Cortex of kidney (tissue), 1 donor: ENCODE data around the gene TPH2.

ENCODE experiments used
- DNase-seq: peaks from one replicate; lab custom pipeline; 2025; lab: John Stamatoyannopoulos, UW

Gene TPH2

DNA sequence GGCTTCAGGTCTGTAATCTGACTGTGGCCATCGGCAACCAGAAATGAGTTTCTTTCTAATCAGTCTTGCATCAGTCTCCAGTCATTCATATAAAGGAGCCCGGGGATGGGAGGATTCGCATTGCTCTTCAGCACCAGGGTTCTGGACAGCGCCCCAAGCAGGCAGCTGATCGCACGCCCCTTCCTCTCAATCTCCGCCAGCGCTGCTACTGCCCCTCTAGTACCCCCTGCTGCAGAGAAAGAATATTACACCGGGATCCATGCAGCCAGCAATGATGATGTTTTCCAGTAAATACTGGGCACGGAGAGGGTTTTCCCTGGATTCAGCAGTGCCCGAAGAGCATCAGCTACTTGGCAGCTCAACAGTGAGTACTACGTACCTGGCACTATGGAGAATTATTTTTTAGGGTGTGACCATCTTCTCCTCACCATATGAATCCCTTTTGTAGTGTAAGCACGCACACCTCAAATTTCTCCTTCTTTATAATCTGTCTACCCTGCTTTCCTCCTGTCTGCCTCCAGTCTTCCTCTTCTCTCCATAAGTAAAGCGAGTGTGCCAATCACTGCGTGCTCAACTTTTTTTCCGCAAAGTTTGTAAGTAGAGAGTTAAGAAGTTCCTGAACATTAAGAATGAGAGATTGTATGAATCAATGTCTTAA lies at the start of gene TPH2:
Gene TPH2 (plus strand): TSS at position 118 of the 658 bp plus-strand sequence. CDS start 142 bp downstream, at position 260.
- DNase-seq = no peak

DNA sequence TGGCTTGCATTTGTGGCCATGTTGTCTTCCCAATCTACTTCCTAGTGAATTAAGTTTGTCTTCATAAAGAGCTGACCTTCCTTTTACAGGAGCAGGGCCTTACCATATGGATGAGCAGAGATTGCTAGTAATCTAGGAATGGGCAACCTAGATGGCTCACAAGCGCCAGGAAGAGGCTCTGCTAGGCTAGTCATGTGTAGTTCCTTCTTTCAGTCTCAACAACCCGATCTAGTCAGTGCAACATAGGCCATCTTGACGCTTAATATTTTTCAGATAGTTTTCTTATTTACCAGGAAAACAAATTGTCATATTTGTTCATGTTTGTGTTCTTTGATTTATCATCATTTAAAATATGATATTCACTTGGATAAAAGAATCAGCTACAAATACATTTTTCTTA lies 48.2 kb upstream of the TPH2 start:
- no peak for DNase-seq

DNA sequence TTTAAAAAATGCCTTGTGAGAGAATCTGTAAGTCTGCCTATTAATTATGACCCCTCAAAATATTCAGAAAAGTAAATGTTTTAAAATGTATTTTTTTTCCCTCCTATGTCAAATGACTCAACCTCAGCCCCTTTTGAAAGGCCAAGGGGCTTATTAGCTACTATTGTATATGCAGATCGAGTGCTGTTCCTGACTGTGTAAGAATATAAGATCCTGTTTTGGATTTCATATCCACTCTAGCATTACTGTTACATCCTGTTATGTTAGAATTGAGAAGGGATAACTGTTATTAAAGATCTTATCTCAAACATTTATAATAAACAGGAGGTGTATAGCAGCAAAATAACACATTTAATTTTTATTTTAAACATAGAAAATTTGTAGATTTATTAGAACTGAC lies 46.6 kb upstream of the TPH2 start:
- DNase-seq = no peak

DNA sequence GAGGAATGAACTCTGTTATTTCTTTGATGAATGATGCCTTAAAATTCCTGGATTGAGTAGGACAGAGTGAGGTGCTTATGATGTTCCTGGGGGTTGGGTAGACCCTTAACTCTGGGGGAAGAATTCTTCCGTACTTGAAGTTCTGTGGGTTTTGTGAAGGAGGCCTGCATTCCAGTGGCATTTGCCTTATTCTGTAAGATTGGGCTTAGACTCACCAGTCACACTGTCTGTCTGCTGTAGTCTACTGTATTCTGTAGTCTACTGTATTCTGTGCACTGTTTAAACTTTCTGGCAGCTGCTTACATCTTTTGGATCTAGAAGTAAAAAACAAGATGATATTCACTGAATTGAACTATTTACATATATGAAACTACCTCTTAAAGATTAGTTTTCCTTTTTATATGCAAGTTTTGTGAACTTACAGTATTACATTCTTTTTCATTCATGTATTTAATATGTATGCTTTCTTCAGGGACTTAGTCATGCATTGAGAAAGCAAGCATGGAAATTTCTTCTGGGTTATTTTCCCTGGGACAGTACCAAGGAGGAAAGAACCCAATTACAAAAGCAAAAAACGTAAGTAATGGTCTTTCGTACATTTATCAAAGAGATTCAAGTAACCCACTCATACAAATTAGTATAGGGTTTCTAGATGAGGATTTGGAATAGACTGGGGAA lies 42.3 kb upstream of the TPH2 start:
- DNase-seq = no peak

DNA sequence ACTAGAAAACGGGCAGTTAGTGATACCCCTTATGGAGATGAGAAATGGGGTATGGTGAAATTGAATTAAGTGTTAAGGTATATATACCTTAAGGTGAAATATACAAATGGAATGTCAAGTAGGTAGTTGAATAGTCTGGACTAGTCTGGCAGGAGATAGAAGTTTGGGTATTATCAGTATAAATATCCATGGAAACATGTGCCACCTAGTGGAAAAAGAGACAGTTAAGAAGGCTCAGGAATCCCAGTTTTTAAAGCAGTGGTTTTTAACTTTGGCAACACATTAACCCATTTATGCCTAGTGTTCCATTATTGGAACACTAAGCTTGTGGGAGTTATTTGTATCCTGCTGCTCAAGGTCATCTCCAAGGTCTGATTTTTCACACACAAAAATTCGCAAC lies 38.6 kb upstream of the TPH2 start:
- no peak for DNase-seq

DNA sequence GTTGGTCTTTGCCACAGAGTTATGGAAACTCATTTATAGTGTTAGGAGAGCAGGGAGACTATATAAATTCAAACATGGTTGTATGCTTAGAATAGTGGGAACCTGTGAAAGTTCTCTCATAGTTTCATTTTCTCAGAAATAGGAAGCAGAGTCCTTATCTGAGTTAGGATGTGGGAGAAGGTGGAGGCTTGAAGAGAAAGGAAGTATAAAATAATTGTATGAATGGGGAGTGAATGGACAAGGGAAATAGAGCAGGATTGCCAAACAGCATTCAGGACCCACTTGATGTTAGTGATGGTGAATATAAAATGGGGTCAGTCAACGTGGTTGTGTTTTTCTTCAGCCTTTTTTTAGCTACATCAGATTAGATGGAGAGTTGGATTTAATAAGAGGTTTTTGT lies 34.0 kb upstream of the TPH2 start:
- DNase-seq = no peak

DNA sequence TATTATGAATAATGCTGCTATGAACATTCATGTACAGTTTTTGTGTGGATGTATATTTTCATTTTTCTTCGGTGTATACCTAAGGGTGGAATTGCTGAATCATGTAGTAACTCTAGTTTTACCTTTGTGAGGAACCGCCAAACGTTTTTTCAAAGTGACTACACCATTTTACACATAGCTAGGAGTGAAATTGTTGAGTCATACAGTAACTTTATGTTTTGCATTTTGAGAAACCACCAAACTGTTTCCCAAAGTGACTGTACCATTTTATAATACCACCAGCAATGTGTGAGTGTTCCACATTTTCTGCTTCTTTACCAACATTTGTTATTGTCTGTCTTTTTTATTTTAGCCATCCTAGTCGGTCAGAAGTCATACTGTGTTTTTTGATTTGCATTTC lies 3.1 kb upstream of the TPH2 start:
- DNase-seq = no peak

DNA sequence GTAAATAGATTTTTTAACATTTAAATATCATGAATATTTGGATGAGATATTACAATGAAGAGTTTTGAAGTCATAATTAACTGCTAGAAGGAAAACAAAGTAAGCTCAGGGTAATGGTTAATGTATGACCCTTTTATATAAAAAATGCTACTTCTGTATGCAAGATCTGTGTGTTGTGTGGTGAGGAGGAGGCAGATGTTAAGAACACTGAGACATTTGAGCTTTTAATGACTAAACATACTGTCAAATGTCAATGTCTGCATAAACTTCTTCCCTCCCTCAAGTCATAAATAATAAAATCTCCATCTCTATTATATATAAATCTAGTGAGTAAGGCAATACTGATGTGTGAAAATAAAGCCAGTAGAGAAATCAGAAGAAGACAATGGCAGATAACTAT lies 1.4 kb downstream of the TPH2 start:
- no peak for DNase-seq

DNA sequence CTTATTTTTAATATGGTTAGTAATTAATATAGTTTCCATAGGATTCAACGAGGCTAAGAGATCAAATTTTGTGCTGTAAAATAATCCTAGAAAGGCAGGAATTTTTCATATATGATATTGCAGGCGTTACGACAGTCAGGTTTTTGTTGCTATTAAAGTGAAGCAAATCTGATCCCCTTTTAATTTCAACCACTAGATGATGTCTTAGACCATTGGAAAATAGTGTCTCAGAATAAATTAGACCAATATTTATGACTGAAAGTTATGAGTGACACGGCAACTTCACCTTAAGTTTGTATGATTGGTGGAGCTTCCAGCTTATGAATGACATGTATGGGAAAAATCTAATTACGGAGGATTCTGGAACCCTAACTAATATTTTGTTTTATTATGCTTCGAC lies 2.5 kb downstream of the TPH2 start:
- DNase-seq = no peak

DNA sequence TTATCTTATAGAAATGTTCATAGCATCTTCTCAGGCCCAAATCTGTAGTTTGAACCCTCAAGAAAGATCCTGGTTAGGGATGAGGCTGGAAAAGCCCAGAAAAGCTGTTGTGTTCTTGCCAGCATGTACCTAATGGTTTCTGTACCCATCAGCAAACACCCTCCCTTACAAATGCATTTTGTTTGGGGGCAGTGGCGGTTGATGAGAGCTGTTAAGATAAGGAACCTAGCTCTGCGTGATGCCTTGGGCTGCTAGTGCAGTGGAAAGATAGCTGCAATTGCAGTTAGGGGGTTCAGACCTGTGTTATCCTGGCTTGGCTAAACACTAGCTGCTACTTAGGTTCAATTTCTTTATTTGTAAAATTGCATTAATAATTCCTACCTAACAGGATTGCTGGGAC lies 3.6 kb downstream of the TPH2 start:
- DNase-seq = no peak

DNA sequence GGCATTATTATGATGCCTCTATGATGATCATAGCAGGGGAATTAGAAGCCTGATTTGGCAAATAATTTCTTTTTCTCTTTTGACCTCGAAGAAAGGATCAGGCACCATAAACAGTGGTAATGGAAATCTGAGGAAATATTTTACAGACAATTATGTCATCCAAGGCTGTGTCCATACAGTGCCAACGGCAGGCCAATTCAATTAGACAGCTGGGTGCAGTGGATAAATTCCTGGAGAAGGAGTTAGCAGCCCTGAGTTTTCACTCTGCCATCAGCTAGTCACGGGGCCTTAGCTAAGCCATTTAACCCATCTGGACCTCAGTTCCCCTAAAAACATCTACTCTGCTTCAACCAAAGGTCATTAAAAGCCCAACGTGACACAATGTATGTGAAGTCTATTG lies 4.1 kb downstream of the TPH2 start:
- no peak for DNase-seq

DNA sequence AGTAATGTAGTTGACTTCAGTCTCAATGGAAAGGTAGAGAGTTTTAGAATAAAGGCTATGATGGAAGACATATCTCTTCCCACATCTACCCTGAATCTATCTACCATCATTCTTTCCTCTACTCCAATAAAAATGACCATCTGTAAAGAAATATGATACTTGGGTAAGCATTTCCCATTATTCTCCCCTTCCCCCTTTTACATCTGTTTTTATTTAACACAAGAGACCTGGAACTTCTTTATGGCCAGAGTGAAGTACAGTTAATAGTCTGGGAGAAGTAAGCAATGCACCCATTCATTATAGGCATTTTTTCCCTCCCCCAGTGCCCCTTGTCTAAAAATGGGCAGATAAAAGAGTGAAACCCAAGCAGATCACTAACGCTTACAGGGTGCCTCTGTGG lies 6.5 kb downstream of the TPH2 start:
- no peak for DNase-seq

DNA sequence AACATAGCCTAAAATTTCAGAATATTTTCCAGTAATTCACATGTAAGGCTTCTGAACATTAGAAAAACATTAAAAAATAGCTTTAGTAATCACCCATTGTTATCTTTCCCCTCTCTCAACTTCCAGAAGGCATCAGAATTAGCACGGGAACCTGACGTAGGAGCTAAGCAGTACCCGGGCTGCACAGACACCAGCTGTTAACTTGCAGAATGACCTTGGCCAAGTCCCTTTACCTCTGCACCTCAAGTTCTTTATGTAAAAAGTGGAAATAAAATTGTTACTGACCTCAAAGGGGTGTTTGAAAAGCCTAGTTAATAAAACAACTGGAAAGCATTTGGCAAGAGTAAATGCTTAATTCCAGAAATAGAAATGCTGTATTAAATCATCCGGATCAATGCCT lies 7.2 kb downstream of the TPH2 start:
- DNase-seq = no peak

DNA sequence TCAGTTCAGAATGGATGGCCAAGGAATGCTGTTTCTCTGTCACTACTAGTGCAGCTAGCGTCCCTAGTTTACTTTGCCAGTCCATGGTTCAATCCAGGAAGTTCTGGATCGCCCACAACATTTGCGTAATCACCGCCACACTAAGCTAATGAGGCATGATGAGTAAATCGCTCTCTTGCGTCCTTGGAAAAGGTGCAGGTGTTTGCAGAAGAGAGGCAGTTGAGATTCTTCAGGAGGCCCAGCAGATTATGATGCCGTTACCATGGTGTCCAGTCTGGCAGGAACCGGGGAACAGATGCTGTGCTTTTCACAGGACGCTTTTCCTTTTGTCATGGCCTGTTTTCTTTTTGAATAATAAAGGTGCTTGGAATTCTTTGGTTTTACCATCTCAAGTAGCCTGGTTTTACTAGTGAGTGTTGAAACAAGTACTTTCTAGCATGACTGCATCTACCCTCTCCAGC lies 9.0 kb downstream of the TPH2 start:
- no peak for DNase-seq

DNA sequence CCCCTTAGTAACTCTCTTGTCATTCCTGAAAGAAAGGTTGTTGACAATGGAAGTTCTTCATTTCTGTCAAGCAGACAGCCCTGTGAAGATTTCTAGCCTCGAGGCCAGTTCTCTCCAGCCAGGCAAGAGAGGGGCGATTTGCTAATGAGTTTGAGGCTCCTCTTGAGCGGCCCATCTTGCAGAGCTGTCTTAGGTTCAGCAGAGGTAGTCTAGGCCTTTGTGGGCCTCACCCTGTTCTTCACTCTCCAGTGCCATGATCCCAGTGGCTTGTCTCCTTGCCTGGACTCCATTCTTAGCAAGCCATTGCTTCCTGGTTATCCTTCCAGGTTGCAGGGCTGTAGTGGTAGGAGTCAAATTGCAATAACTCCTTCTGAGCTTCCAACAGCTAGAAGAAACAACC lies 9.7 kb downstream of the TPH2 start:
- no peak for DNase-seq

DNA sequence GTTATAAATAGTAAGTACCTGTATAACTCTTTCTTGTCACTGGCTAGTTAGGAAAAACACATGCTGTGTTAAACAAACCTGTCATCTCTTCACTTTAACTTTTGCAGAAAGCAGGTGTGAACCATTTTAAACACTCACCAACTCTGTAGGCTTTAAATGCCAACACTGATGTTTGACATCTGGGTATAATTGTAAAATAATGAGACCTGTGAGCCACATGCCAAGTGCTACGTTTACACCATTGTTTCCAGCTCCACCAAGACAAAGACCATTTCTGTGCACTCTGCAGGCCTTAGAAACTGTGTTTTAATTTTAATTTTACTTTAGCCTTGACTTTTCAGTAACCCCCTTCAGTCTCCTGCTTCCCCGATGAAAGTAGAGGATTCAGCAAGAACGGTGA lies 11.0 kb downstream of the TPH2 start:
- no peak for DNase-seq

DNA sequence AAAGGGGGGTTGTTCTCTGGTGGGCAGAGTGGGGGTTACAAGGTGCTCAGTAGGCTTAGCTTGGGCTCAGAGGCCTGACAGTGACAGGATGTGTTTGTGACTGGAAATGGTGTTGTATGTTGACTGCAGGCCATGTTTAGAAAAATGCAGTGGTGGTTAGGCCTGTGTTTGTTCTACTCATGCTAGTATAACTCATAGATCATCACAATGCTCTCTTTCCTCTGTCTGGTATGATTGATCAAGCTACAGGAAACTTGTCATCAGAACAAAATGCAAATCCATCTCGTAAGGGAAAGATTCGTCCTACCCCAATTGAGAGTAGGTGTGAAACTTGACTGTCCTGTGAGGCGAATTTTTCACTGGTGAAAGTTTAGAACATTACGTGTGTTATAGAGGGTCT lies 11.8 kb downstream of the TPH2 start:
- DNase-seq = no peak

DNA sequence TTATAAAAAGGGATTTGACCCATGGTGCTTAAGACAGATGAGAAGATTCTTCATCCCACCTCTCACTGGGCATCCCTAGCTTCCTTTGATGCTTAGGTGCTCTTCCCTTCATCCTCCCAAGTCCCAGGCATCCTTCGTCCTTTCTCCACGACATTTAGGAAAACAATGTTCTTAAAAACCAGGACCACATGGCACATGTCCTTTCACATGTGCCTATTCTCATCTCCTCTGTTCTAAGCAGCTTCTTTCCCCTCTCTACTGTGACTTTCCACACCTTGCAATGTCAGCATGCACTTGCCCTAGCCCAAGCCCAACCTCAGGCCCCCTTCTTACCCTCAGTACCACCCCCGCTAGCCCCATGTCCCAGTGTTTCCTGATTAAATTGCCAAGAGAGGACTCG lies 12.2 kb downstream of the TPH2 start:
- DNase-seq = no peak

DNA sequence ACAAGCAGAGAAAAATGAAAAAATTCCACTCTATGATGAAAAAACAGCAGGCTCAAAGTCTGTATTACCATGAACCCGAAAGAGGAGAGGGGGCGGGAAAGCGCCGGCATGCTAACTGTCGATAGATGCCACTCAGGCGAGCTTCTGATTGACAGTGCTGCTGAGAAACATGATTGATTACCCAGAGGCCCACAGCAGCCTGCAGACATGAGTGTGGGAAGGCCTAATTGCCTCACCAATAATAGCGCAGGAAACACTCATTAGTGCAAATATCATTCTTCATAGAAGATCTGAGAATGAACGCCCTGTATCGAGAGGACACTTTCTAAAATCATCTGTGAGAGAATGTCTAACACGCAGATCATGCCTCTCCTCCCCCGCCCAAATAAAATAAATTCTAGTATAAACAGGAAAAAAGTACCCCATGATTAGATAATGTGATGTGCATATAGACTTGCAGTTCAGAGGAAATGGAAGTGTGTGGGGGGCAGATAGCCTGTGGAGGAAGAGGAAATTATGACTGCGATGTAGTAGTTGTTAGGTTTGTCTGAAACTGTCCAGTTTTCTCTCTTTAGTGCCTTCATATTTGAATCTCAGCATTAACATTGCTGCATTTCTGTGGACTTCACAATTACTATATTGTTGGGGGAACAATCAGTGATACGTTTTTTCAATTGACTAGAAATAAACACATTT lies 15.6 kb downstream of the TPH2 start:
- DNase-seq = no peak

DNA sequence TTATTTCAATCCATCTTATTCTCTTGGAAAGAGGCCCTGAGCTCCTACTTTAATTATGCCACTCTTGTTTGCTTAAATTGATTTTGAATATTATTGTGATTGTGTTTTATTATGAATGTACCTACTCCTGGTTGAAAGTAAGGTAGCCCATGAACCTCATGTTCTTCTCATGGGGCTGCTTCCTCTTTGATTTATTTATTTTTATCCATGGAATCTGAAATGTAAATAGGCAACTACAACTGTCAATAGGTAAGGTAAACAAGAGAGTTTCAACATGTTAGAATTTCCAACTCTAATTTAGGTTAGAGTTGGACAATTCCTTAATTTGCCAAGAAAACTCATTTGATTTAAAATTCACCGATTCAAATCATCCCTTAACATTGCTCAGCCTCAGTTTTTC lies 16.2 kb downstream of the TPH2 start:
- DNase-seq = no peak

DNA sequence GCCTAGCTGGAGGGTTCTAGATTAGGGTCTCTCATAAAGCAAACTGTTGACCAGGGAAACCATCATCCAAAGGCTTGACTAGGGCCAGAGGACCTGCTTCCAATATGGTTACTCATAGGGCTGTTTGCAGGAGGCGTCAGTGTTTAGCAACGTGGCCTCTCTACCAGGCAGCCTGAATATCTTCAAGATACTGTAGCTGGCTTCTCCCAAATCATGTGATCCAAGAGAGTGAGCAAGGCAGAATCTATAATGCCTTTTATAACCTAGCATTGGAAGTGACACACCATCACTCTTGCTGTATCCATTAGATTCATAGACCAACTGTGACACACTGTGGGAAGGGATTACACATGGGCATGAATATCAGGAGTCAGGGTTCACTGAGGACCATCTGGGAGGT lies 17.3 kb downstream of the TPH2 start:
- no peak for DNase-seq

DNA sequence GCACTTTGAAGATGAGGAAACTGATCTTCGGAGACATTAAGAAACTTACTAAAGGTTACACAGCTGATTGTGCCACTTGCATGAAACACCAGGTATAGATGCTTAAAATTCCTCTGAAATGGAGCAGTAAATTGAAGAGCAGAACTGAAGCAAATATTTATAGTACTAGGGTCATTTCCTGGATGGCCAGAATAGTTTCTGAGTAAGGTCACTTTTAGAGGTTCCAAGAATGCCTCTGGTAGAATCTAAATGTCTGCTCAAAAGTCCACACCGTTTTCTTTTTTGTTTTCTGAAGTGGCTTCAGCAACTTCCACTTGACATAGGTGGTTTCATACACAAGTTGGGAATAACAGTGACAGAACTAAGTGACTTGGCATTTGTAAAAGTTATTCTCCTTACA lies 19.4 kb downstream of the TPH2 start:
- DNase-seq = no peak

DNA sequence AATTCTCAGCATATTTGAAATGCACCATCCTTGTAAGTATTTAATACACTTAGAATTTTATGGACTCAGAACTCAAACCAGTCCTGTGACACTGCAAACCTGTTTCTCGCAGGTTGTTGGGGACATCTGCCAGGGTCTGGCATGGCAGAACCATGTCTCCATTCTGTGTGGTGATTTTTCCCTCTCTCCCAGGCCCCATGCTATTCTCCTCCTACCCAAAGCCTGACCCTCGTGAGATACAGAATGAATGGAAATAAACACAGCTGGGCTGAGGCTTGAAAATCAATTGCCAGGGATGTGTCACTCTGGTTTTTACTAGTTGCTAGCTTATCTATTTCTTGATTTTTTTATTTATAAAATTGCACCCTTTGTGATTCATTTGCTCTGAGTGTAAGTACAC lies 19.8 kb downstream of the TPH2 start:
- DNase-seq = no peak
